HG03342 (cell line): ENCODE data around the gene HLA-DOA.

Experiments
- ATAC-seq: cut with Tn5 transposase; IDR thresholded peaks from one replicate; pipeline ENCODE4 v1.9.1; 2021; ENCODE audit warnings: mild to moderate bottlenecking, moderate library complexity; ENCODE audit not compliant: unreplicated experiment

Gene HLA-DOA

GRCh38 chr6:33008944-33009861 lies at the start of gene HLA-DOA:
HLA-DOA (minus strand) TSS chr6:33009591.
- peak; percentile 90 for ATAC-seq

GRCh38 chr6:33057222-33058150 lies 48.1 kb upstream of the HLA-DOA start:
- ATAC-seq = no peak

- no peak for ATAC-seq
Measured at GRCh38 chr6:33053230-33053629, 43.8 kb upstream of the HLA-DOA start.

- ATAC-seq = no peak
Measured at GRCh38 chr6:33052627-33053026, 43.2 kb upstream of the HLA-DOA start.

GRCh38 chr6:33050014-33050810 lies 40.8 kb upstream of the HLA-DOA start:
- ATAC-seq = no peak

GRCh38 chr6:33049323-33050013 lies 40.1 kb upstream of the HLA-DOA start:
- ATAC-seq = no peak

- ATAC-seq = no peak
Measured at GRCh38 chr6:33040157-33040556, 30.8 kb upstream of the HLA-DOA start.

- no peak for ATAC-seq
Measured at GRCh38 chr6:33036535-33036934, 27.1 kb upstream of the HLA-DOA start.

- no peak for ATAC-seq
Measured at GRCh38 chr6:33034554-33034953, 25.2 kb upstream of the HLA-DOA start.

- no peak for ATAC-seq
Measured at GRCh38 chr6:33030245-33030644, 20.9 kb upstream of the HLA-DOA start.

- peak; percentile 79 for ATAC-seq
Measured at GRCh38 chr6:33029328-33030184, 20.2 kb upstream of the HLA-DOA start.

- ATAC-seq = no peak
Measured at GRCh38 chr6:33028220-33028849, 18.9 kb upstream of the HLA-DOA start.

GRCh38 chr6:33024521-33024920 lies 15.1 kb upstream of the HLA-DOA start:
- ATAC-seq = no peak

- no peak for ATAC-seq
Measured at GRCh38 chr6:33023536-33023935, 14.1 kb upstream of the HLA-DOA start.

- no peak for ATAC-seq
Measured at GRCh38 chr6:33021917-33022316, 12.5 kb upstream of the HLA-DOA start.

- no peak for ATAC-seq
Measured at GRCh38 chr6:33019372-33019771, 10.0 kb upstream of the HLA-DOA start.

- peak; percentile 69 for ATAC-seq
Measured at GRCh38 chr6:33018904-33019303, 9.5 kb upstream of the HLA-DOA start.

GRCh38 chr6:33018418-33018817 lies 9.0 kb upstream of the HLA-DOA start:
- no peak for ATAC-seq
